NCI-H1105 treated with DMSO at 0.1 percent for 48 hours (cell line): ENCODE measurements around the gene ABCC12.
A peak's percentile ranks its signal among the peaks of the same experiment; 100 is the strongest.

Experiments
- DNase-seq: peaks from one replicate; lab custom pipeline; 2025; lab: John Stamatoyannopoulos, UW

The ABCC12 gene

GRCh38 chr16:48165961-48166578 is 10.3 kb upstream of the ABCC12 start:
- peak; percentile 19 for DNase-seq

GRCh38 chr16:48164907-48165715 is 9.3 kb upstream of the ABCC12 start:
- DNase-seq = peak; percentile 60

- DNase-seq = no peak
These were observed 7.1 kb upstream of the ABCC12 start for GRCh38 chr16:48162839-48163410.

GRCh38 chr16:48161906-48162305 is 6.1 kb upstream of the ABCC12 start:
- no peak for DNase-seq

GRCh38 chr16:48160575-48160974 is 4.8 kb upstream of the ABCC12 start:
- DNase-seq = no peak

- no peak for DNase-seq
These were observed 2.5 kb upstream of the ABCC12 start for GRCh38 chr16:48158296-48158695.

- no peak for DNase-seq
These were observed 2.0 kb upstream of the ABCC12 start for GRCh38 chr16:48157794-48158193.

- no peak for DNase-seq
These were observed 1.5 kb upstream of the ABCC12 start for GRCh38 chr16:48157302-48157701.

- peak; percentile 74 for DNase-seq
These were observed 1.0 kb upstream of the ABCC12 start for GRCh38 chr16:48156790-48157209.

- no peak for DNase-seq
These were observed 2.0 kb downstream of the ABCC12 start for GRCh38 chr16:48153774-48154173.

GRCh38 chr16:48152226-48152625 is 3.6 kb downstream of the ABCC12 start:
- no peak for DNase-seq

GRCh38 chr16:48150707-48151106 is 5.1 kb downstream of the ABCC12 start:
- DNase-seq = no peak

- no peak for DNase-seq
These were observed 9.1 kb downstream of the ABCC12 start for GRCh38 chr16:48146710-48147109.

GRCh38 chr16:48146131-48146530 is 9.7 kb downstream of the ABCC12 start:
- no peak for DNase-seq

GRCh38 chr16:48143812-48144368 is 11.9 kb downstream of the ABCC12 start:
- no peak for DNase-seq

- no peak for DNase-seq
These were observed 15.0 kb downstream of the ABCC12 start for GRCh38 chr16:48140821-48141220.

- DNase-seq = no peak
These were observed 16.3 kb downstream of the ABCC12 start for GRCh38 chr16:48139517-48139916.

- no peak for DNase-seq
These were observed 17.2 kb downstream of the ABCC12 start for GRCh38 chr16:48138543-48138942.

- DNase-seq = no peak
These were observed 18.0 kb downstream of the ABCC12 start for GRCh38 chr16:48137822-48138221.

GRCh38 chr16:48136547-48137360 is 19.0 kb downstream of the ABCC12 start:
- no peak for DNase-seq

- DNase-seq = no peak
These were observed 22.2 kb downstream of the ABCC12 start for GRCh38 chr16:48133455-48134211.
